ENCODE data around the gene DONSON.

DNA sequence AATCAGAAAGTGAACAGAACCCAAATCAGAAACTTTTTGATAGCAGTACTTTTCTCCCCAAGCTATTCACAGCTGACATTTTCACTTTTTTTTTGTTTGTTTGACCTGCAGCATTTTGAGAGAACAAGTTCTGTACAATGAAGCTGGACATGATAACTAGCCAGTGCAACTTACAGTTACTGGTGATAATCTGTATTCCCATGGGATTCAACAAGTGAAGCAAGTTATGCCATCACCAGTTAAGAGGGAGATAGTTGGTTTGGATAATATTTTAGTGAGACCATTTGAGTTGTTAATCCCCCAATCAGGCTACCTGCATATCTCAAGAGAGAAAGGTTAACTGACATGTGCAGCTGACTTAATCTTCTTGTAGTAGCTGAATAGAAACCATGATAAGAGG lies 27.5 kb downstream of the DONSON start:
- TF ChIP-seq, protein P1, sequence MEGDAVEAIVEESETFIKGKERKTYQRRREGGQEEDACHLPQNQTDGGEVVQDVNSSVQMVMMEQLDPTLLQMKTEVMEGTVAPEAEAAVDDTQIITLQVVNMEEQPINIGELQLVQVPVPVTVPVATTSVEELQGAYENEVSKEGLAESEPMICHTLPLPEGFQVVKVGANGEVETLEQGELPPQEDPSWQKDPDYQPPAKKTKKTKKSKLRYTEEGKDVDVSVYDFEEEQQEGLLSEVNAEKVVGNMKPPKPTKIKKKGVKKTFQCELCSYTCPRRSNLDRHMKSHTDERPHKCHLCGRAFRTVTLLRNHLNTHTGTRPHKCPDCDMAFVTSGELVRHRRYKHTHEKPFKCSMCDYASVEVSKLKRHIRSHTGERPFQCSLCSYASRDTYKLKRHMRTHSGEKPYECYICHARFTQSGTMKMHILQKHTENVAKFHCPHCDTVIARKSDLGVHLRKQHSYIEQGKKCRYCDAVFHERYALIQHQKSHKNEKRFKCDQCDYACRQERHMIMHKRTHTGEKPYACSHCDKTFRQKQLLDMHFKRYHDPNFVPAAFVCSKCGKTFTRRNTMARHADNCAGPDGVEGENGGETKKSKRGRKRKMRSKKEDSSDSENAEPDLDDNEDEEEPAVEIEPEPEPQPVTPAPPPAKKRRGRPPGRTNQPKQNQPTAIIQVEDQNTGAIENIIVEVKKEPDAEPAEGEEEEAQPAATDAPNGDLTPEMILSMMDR (conservative IDR thresholded peaks at IDR 0.05; ENCODE audit: low read length), result no peak
- no peak for TF ChIP-seq EZH2phosphoT487 (IDR thresholded peaks at IDR 0.05; ENCODE audit: borderline replicate concordance, low read depth, low read length)

Measured in OCI-LY7 (cell line).